ENCODE measurements around the gene PTPRO.

PTPRO gene

DNA sequence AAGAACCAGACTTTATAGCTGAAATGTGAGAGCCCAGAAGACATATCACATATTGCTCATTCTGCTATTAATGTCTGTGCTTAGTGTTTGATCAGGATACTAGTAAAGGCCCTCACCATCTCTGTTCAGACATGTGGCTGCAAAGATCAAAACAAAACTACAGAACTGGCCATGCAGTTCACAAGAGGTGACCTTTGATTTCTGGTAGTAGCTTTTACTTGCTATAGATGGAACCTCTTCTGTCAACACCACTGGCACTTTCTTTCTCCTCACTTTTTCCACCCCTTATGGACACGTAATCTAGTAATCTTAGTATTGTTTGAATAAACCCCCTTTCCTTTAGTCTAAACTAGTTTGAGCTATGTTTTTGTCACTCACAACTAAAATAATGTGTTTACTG is 252.0 kb downstream of the PTPRO start:
- no peak for DNase-seq

DNA sequence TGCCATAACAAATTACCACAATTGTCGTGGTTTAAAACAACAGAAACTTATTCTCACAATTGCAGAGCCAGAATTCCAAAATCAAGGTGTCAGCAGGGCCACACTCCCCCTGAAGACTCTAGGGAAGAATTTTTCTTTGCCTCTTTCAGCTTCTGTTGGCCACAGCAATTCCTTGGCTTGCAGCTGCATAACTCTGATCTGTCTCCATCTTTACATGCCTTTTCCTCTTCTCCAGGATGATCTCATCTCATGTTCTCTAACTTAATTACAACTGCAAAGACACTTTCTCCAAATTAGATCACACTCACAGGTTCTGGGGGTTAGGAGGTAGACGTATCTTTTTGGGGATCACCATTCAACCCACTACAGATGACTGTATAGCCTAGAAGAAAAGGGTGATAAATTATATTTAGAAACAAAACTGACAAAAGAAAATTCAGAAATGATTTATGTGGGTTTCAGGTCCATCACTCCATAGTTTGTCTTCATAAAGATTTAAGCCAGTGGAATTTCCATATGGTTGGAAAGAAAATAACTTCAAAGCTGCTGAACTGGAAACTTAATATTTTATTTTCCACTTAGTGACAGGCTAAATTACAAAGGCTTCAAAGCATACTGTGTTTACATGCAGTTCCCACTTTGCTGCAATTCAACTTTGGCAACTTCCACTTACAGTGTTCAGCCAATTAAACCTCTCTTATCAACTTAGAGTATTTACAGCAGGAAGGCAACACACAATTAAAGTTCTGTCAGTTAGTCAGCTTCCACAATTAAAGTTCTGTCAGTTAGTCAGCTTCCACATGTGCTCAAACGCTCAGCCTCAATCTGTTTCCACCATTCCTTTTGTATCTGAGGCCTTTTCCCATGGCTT is 253.6 kb downstream of the PTPRO start:
- no peak for DNase-seq

- no peak for DNase-seq
Measured at GRCh38 chr12:15580431-15580830, 258.1 kb downstream of the PTPRO start.

GRCh38 chr12:15581006-15581405 is 258.7 kb downstream of the PTPRO start:
- no peak for DNase-seq

DNA sequence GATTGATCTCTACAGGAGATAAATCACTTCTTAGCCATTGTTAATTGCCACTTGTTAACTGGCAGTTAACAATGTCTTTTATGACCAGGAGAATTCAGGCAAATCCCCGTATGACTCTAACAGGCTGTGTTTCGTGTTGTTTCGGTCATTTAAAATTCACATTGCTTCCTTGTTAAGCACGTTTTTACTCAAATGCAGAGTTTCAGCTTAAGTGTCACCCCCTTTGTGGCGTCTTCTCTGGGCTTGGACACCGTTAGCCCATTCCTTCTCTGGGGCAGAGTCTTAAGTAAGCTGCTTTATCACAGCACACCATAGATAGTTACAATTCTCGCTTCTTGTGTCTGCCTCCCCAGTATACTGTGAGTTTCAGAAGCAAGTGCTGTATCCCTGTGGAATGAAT is 261.5 kb downstream of the PTPRO start:
- no peak for DNase-seq

GRCh38 chr12:15584366-15585041 is 262.2 kb downstream of the PTPRO start:
- DNase-seq, result no peak

DNA sequence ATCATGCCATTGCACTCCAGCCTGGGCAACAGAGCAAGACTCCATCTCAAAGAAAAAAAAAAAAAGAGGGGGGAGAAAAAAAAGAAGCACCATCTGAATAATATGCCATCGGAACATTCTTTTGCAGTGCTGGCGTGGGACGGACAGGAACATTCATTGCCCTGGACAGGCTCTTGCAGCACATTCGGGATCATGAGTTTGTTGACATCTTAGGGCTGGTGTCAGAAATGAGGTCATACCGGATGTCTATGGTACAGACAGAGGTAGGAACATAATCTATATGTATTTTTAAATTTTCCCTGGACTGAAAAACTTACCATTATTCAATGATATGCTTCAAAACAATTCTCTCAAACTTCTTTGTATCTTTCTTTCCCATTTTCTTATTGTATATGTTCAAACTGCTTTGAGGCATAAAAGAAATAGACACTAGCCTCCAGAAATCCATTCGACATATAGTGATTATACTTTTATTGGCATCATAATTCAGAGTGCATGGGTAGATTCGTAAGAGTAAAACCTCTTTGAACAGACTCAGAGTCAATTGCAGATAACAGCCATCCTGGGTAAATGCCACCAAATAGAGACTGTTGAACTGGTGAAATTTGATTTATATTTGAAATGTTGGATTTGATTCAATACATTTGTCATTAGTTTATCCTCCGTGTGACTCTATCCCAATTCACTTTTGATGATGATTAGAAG is 267.2 kb downstream of the PTPRO start:
- no peak for DNase-seq

DNA sequence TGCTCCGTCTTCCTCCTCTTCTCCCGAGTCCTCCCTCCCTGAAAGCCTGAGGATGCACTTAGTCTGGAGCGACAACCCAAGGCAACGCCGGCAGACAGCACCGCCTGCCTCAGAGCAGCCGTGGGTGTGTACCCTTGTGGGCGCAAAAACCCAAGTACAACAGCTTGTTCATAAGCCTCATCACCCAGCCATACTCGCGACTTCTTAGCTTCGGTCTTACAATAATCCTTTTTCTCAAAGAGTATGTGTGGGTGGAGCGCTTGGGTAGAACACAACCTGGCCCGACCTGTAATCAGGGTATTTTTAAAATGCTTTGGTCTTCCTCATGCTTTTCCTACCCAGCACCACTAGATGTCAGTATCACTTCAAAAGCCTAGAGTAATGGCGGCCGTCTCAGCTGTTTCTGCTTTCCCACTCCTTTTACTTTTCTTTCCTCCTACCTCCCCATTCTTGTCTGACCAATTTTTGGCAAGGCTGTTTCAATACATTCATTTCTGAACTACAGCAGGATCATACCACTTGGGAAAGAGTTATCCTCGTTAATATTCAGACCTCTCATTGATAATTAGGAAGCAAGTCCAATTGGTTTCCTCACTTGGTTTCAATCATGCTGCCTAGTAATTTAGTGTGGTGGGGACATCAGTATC is 268.0 kb downstream of the PTPRO start:
- peak; percentile 23 for DNase-seq

DNA sequence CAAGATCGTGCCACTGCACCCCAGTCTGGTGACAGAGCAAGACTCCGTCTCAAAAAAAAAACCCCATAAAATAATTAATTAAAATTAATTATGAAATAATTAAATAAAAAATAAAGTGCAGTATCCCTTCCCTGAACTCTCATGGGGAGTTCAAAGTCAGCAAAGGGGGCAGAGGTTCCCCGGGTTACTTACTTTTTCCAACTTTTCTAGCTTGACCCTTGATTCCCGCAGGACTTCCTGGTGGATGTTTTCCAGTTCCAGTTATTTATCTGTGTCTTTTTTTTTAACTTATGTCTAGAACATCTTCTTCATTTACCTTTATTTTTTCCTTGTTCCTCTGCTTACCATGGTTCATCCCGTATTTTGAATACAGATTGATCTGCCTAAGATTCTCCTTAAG is 269.5 kb downstream of the PTPRO start:
- DNase-seq, result no peak

DNA sequence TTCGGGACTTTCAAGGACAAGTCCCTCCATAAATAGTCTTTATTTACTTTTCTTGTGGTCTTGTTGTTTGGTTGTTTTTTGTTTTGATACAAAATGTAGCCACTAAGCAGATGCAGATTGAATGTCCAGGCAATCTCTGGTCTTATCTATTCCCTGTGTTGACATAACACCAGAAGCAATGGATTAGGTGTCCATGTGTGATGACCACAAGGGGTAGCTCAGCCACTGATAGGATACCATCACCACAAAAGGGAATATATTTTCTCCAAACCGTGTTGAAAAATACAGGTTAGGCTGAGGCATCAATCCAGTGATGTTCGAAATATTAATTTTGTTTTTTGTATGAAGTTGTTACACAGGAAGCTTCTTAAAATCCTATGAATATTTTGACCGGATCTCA is 270.6 kb downstream of the PTPRO start:
- DNase-seq, result no peak

GRCh38 chr12:15596174-15596573 is 273.9 kb downstream of the PTPRO start:
- no peak for DNase-seq

GRCh38 chr12:15597125-15597830 is 275.0 kb downstream of the PTPRO start:
- no peak for DNase-seq

DNA sequence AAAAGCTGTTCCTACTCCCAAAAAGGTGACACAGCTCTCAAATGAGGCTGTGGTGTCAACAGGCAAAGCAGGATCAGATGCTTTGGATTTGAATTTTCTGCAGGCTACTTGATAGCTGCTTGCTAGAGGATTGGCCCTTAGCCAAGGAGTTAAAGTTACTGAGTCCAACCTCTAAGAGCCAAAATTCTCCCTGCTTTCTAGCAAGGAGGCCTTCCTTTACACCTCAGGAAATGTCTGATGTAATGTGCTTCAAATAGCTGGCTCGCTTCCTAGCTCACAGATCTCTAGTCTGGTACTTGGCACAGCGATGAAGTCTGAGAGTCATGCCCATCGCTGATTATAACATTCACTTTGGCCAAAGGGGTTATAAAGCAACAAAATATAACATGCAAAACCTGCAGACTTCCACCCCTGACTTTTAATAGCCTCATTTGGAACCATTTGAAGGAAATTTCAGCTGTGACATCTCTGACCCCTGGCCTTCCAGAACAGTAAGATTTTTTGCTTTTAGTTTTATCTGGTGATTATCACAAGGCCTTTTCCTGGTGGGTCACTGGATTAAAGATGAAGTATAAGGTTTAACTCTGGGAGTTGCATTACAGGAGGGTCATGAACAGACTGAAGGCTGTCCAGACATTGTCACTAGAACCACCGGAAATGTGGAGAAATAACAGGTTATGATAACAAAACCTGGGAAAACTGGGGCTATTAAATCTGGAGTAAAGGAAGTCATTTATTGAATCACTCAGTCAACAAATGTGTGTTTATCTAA is 277.1 kb downstream of the PTPRO start:
- no peak for DNase-seq

DNA sequence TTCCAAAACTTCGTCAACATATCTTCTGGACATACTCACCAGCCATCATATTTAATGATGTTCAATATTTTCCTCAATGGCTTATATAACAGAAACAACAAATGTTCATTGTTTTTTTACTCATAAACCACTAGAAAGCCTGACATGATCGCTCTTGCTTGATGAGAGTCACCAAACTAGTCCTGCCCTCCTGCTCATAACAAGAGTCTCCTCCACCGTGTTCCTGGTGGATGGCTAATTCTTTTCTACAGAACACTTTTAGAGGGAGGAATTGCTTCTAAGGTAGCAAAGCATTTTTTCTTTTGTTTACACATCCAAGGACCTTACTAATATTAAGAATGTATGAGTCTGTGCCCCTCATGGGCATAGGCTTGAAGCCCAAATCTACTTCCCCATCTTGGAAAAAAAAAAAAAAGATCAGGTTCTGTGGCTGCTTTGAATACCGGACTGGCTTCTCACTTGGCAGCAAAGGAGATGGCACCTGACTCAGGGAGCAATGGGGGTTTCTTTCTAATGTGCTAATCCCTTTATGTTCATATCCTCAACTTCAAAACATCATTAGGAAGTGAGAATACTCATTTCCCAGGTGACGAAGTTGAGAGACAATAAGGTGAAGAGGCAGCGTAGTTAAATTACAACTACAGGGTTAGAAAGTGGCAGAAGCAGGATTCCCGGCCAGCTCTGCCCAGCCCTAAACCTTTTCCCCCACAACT is 278.1 kb downstream of the PTPRO start:
- DNase-seq, result no peak

- peak; percentile 13 for DNase-seq
Measured at GRCh38 chr12:15601210-15601800, 279.0 kb downstream of the PTPRO start.

DNA sequence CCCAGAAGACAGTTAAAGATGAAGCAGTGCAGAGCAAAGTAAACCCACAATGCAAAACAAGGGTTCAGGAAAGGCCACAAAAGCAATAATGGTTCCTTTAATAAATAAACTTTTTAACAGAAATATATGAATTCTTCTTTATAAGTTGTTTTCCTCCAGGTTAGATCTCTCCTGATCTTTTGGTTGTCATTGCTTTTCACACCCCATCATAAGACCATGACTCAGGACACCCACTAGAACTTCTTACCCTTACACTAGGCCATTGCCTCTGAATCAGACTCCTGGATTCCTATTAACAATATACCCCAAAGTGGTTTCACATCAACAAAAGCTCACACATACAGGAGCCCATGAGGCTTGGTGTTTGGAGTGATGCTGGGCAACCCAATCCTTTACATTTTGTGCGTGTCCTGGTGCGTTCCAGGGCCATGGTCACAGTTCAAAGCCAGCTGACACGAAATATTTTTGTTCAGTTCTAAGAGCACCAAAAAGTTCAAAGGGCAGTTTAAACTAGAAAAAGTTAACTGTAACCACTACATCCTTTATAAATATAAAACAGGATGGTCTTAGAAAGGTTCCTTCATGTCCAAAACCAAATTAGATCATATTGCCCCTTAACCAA is 279.9 kb downstream of the PTPRO start:
- DNase-seq, result no peak

DNA sequence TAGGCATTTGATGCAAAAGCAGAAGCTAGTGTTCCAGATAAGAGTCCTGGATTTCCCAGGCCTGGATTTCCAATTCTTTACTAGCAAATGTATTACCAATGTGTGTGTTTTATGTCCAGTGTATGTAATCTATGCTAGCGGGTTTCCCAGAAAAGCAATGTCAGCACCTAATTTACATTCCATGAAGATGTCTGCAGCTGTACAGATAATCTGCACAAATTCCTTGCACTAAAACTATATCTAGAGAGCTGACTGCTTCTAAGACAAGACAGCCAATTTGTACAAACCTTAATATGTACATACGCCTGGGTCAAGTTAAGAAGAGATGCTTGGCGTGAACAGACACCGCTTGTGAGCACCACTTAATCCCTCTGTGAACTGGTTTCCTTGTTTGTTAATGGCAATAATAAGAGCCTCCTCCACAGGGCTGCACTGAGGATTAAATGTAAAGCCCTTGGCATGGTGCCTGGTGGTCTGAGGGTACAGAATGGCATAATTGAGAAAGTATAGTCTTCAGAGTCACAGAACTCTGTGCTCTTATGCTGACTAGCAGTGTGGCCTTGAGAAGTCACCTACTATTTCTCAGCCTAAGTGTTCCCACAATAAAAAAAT is 281.3 kb downstream of the PTPRO start:
- no peak for DNase-seq

DNA sequence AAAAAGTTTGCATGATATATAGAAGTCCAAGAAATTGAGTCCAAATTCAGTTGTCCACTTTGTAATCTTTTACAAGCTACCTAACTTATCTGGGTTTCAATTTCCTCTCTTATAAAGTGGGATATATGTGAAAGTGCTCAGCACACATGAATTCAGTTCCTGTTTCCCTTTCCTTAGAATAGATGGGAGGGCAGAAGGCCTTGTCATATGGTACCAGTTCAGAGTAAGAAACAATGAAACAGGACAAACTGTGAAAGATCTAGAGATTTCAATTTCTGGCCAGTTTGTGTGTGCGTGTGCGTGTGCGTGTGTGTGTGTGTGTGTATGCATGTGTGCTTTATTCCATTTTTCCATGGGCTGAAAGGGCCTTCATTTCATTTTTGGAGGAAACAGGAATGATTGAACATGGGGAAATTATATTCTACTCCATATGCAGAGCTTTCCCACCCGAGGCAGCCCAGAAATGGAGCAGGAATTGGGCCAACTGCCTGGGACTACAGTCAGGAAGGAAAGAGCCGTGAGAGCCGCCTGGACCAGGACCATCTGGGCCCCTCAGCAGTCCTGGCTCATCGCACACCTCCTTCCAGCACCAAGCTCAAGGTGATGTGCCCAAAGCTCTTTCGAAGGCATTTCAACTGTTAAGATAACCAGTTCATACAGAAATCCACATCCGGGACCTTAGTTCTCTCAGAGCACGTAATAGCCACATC is 283.7 kb downstream of the PTPRO start:
- DNase-seq, result no peak

- DNase-seq, result no peak
Measured at GRCh38 chr12:15608406-15608805, 286.1 kb downstream of the PTPRO start.
